Measurements from ENCODE around the gene NUDT16L1. TPM values are rescaled to one million over a fixed set of nuclear protein-coding genes. Genes with fewer than 3 reads are reported as not detected.

The NUDT16L1 gene
- total and polyA plus RNA-seq, 7 experiments from 2014 or later: 42.8 to 133 (median 61.5) TPM

Small RNAs within 50 kb of the gene (microRNA-seq; reads per million reads assigned to microRNA genes)
- not detected for gene MIR6769A (ENCODE audit: borderline microRNAs expressed)

Other genes with a start within 250 kb of the NUDT16L1 start
- 10 to 100 TPM; 34.2 to 72.7 (median 58.1) TPM for gene NMRAL1, start 218.9 kb upstream of the NUDT16L1 start, total RNA-seq
- 10 to 100 TPM; 61.3 to 81.8 TPM for gene NMRAL1, start 218.9 kb upstream of the NUDT16L1 start, polyA plus RNA-seq
- gene HMOX2, start 217.2 kb upstream of the NUDT16L1 start, total RNA-seq: 10 to 100 TPM; 44.6 to 84.9 (median 61.0) TPM
- gene HMOX2, start 217.2 kb upstream of the NUDT16L1 start, polyA plus RNA-seq: 100 to 1,000 TPM; 127 to 163 TPM
- gene CDIP1, start 154.8 kb upstream of the NUDT16L1 start, total RNA-seq: 10 to 100 TPM; 28.1 to 41.1 (median 31.0) TPM
- gene CDIP1, start 154.8 kb upstream of the NUDT16L1 start, polyA plus RNA-seq: 10 to 100 TPM; 28.3 to 33.4 TPM
- gene C16orf96, start 137.2 kb upstream of the NUDT16L1 start, total RNA-seq: under 1 TPM; 0.17 to 0.70 (median 0.64) TPM
- gene C16orf96, start 137.2 kb upstream of the NUDT16L1 start, polyA plus RNA-seq: not detected
- 10 to 100 TPM; 21.8 to 36.5 (median 29.7) TPM for gene UBALD1, start 78.7 kb upstream of the NUDT16L1 start, total RNA-seq
- gene UBALD1, start 78.7 kb upstream of the NUDT16L1 start, polyA plus RNA-seq: 1 to 10 TPM; 1.6 to 2.5 TPM
- 100 to 1,000 TPM in 1 of 5 experiments, 10 to 100 TPM in 4; 62.6 to 103 (median 81.2) TPM for gene MGRN1, start 68.7 kb upstream of the NUDT16L1 start, total RNA-seq
- 1 to 10 TPM; 4.9 to 10.0 TPM for gene MGRN1, start 68.7 kb upstream of the NUDT16L1 start, polyA plus RNA-seq
- 10 to 100 TPM; 17.6 to 32.7 (median 25.3) TPM for gene ANKS3, start 40.7 kb downstream of the NUDT16L1 start, total RNA-seq
- gene ANKS3, start 40.7 kb downstream of the NUDT16L1 start, polyA plus RNA-seq: 1 to 10 TPM; 4.1 to 8.5 TPM
- under 1 TPM; 0.11 to 0.57 (median 0.27) TPM for gene DNAAF8, start 41.0 kb downstream of the NUDT16L1 start, total RNA-seq
- under 1 TPM in 1 of 2 donors, not detected in 1; 0.31 TPM for gene DNAAF8, start 41.0 kb downstream of the NUDT16L1 start, polyA plus RNA-seq
- 10 to 100 TPM; 13.8 to 43.0 (median 24.7) TPM for gene ZNF500, start 73.6 kb downstream of the NUDT16L1 start, total RNA-seq
- gene ZNF500, start 73.6 kb downstream of the NUDT16L1 start, polyA plus RNA-seq: 10 to 100 TPM; 11.0 to 25.7 TPM
- not detected for gene SEPTIN12, start 94.8 kb downstream of the NUDT16L1 start, total RNA-seq
- gene SEPTIN12, start 94.8 kb downstream of the NUDT16L1 start, polyA plus RNA-seq: not detected
- gene SMIM22, start 101.8 kb downstream of the NUDT16L1 start, total RNA-seq: not detected
- gene SMIM22, start 101.8 kb downstream of the NUDT16L1 start, polyA plus RNA-seq: not detected
- 10 to 100 TPM in 3 of 5 experiments, 1 to 10 TPM in 2; 7.4 to 29.0 (median 10.1) TPM for gene ROGDI, start 109.1 kb downstream of the NUDT16L1 start, total RNA-seq
- gene ROGDI, start 109.1 kb downstream of the NUDT16L1 start, polyA plus RNA-seq: 1 to 10 TPM; 7.9 to 8.3 TPM
- gene GLYR1, start 153.7 kb downstream of the NUDT16L1 start, total RNA-seq: 100 to 1,000 TPM in 4 of 5 experiments, 10 to 100 TPM in 1; 98.7 to 122 (median 108) TPM
- 10 to 100 TPM; 32.0 to 44.9 TPM for gene GLYR1, start 153.7 kb downstream of the NUDT16L1 start, polyA plus RNA-seq
- gene UBN1, start 153.9 kb downstream of the NUDT16L1 start, total RNA-seq: 10 to 100 TPM; 39.5 to 58.7 (median 42.4) TPM
- 10 to 100 TPM; 11.0 to 18.4 TPM for gene UBN1, start 153.9 kb downstream of the NUDT16L1 start, polyA plus RNA-seq
- gene PPL, start 243.6 kb downstream of the NUDT16L1 start, total RNA-seq: not detected
- gene PPL, start 243.6 kb downstream of the NUDT16L1 start, polyA plus RNA-seq: under 1 TPM; 0.15 to 0.47 TPM